ENCODE measurements around the gene TBC1D17. TPM values are rescaled to one million over a fixed set of nuclear protein-coding genes. Genes with fewer than 3 reads are reported as not detected.

Gene TBC1D17
- total and polyA plus RNA-seq, 2 of the 13 experiments (the other 11 are each of a cell fraction or from before 2014, with no cell fraction given) = 9.7 to 16.9 TPM

DNA sequence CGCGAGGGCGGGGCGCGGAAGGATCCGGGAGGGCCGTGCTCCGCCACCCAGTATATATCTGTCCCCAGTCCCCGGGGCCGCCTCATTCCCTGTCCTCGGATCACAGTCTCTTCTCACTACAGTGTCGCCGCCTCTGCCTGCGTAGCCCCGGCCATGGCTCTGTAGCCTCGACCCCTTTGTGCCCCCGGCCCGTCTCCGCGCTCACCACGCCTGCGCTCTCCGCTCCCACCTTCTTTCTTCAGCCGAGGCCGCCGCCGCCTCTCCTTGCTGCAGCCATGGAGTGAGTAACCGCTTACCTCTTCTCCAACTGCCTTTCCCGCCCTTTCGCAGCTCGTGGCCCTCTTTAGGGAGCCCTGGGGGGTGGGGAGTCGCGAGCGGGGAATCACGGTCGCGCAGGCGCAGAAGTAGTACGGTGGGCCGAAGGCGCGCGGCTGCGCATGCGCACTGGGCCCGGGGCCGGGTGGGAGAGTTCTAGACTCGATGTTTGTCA is 51.7 kb downstream of the TBC1D17 start, which contains the start of the genes ATF5 and NUP62 (continued):
- TF ChIP-seq, protein P1, sequence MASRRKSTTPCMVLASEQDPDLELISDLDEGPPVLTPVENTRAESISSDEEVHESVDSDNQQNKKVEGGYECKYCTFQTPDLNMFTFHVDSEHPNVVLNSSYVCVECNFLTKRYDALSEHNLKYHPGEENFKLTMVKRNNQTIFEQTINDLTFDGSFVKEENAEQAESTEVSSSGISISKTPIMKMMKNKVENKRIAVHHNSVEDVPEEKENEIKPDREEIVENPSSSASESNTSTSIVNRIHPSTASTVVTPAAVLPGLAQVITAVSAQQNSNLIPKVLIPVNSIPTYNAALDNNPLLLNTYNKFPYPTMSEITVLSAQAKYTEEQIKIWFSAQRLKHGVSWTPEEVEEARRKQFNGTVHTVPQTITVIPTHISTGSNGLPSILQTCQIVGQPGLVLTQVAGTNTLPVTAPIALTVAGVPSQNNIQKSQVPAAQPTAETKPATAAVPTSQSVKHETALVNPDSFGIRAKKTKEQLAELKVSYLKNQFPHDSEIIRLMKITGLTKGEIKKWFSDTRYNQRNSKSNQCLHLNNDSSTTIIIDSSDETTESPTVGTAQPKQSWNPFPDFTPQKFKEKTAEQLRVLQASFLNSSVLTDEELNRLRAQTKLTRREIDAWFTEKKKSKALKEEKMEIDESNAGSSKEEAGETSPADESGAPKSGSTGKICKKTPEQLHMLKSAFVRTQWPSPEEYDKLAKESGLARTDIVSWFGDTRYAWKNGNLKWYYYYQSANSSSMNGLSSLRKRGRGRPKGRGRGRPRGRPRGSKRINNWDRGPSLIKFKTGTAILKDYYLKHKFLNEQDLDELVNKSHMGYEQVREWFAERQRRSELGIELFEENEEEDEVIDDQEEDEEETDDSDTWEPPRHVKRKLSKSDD (CRISPR knock-in tag; IDR thresholded peaks at IDR 0.05; ENCODE audit: low read depth) = no peak
- TF ChIP-seq, protein P2, sequence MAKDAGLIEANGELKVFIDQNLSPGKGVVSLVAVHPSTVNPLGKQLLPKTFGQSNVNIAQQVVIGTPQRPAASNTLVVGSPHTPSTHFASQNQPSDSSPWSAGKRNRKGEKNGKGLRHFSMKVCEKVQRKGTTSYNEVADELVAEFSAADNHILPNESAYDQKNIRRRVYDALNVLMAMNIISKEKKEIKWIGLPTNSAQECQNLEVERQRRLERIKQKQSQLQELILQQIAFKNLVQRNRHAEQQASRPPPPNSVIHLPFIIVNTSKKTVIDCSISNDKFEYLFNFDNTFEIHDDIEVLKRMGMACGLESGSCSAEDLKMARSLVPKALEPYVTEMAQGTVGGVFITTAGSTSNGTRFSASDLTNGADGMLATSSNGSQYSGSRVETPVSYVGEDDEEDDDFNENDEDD (CRISPR knock-in tag; IDR thresholded peaks at IDR 0.05; ENCODE audit: borderline replicate concordance) = peak; percentile 98
- no peak for TF ChIP-seq BHLHE40 (IDR thresholded peaks at IDR 0.05; ENCODE audit: low read length)
- TF ChIP-seq NFE2L1 (CRISPR knock-in tag; IDR thresholded peaks at IDR 0.05; ENCODE audit: borderline replicate concordance) = 0 out of 2 replicates have a peak, but pooled peaks have one; percentile 42
- TF ChIP-seq ZNF460 (CRISPR knock-in tag; IDR thresholded peaks at IDR 0.05; ENCODE audit: borderline replicate concordance) = 0 out of 2 replicates have a peak, but pooled peaks have one; percentile 57
- TF ChIP-seq SP5 (CRISPR knock-in tag; IDR thresholded peaks at IDR 0.05; ENCODE audit: borderline replicate concordance, low read depth) = 0 out of 2 replicates have a peak, but pooled peaks have one; percentile 13
- TF ChIP-seq GTF3A (CRISPR knock-in tag; conservative IDR thresholded peaks at IDR 0.05) = 0 out of 2 replicates have a peak, but pooled peaks have one; percentile 44
- peak; percentile 79; the same call in 1 of the 2 replicates for TF ChIP-seq SNAI1 (CRISPR knock-in tag; IDR thresholded peaks at IDR 0.05; ENCODE audit: borderline replicate concordance)
- TF ChIP-seq ZBTB21 (CRISPR knock-in tag; IDR thresholded peaks at IDR 0.05) = 0 out of 2 replicates have a peak, but pooled peaks have one; percentile 3
- TF ChIP-seq ZNF501 (CRISPR knock-in tag; IDR thresholded peaks at IDR 0.05) = peak; percentile 95
- TF ChIP-seq CREM (IDR thresholded peaks at IDR 0.05) = no peak
- TF ChIP-seq CREM (CRISPR knock-in tag; IDR thresholded peaks at IDR 0.05) = no peak
- no peak for TF ChIP-seq ZKSCAN1 (IDR thresholded peaks at IDR 0.05; ENCODE audit: low read length)
- TF ChIP-seq, protein P3, sequence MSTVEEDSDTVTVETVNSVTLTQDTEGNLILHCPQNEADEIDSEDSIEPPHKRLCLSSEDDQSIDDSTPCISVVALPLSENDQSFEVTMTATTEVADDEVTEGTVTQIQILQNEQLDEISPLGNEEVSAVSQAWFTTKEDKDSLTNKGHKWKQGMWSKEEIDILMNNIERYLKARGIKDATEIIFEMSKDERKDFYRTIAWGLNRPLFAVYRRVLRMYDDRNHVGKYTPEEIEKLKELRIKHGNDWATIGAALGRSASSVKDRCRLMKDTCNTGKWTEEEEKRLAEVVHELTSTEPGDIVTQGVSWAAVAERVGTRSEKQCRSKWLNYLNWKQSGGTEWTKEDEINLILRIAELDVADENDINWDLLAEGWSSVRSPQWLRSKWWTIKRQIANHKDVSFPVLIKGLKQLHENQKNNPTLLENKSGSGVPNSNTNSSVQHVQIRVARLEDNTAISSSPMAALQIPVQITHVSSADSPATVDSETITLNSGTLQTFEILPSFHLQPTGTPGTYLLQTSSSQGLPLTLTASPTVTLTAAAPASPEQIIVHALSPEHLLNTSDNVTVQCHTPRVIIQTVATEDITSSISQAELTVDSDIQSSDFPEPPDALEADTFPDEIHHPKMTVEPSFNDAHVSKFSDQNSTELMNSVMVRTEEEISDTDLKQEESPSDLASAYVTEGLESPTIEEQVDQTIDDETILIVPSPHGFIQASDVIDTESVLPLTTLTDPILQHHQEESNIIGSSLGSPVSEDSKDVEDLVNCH (CRISPR knock-in tag; IDR thresholded peaks at IDR 0.05) = no peak
- no peak for TF ChIP-seq SUZ12 (IDR thresholded peaks at IDR 0.05; ENCODE audit: low read depth, low read length)
- TF ChIP-seq, protein P4, sequence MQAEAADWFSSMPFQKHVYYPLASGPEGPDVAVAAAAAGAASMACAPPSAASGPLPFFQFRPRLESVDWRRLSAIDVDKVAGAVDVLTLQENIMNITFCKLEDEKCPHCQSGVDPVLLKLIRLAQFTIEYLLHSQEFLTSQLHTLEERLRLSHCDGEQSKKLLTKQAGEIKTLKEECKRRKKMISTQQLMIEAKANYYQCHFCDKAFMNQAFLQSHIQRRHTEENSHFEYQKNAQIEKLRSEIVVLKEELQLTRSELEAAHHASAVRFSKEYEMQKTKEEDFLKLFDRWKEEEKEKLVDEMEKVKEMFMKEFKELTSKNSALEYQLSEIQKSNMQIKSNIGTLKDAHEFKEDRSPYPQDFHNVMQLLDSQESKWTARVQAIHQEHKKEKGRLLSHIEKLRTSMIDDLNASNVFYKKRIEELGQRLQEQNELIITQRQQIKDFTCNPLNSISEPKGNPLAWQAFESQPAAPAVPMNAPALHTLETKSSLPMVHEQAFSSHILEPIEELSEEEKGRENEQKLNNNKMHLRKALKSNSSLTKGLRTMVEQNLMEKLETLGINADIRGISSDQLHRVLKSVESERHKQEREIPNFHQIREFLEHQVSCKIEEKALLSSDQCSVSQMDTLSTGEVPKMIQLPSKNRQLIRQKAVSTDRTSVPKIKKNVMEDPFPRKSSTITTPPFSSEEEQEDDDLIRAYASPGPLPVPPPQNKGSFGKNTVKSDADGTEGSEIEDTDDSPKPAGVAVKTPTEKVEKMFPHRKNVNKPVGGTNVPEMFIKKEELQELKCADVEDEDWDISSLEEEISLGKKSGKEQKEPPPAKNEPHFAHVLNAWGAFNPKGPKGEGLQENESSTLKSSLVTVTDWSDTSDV (CRISPR knock-in tag; IDR thresholded peaks at IDR 0.05) = no peak
- TF ChIP-seq, protein P5, sequence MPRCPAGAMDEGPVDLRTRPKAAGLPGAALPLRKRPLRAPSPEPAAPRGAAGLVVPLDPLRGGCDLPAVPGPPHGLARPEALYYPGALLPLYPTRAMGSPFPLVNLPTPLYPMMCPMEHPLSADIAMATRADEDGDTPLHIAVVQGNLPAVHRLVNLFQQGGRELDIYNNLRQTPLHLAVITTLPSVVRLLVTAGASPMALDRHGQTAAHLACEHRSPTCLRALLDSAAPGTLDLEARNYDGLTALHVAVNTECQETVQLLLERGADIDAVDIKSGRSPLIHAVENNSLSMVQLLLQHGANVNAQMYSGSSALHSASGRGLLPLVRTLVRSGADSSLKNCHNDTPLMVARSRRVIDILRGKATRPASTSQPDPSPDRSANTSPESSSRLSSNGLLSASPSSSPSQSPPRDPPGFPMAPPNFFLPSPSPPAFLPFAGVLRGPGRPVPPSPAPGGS (CRISPR knock-in tag; IDR thresholded peaks at IDR 0.05) = peak; percentile 90; the same call in 1 of the 2 replicates
- TF ChIP-seq ZFX (CRISPR knock-in tag; IDR thresholded peaks at IDR 0.05; ENCODE audit: low read depth) = peak; percentile 89
- peak; percentile 80 for TF ChIP-seq SALL1 (CRISPR knock-in tag; IDR thresholded peaks at IDR 0.05)
- TF ChIP-seq, protein P6, sequence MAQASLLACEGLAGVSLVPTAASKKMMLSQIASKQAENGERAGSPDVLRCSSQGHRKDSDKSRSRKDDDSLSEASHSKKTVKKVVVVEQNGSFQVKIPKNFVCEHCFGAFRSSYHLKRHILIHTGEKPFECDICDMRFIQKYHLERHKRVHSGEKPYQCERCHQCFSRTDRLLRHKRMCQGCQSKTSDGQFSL (CRISPR knock-in tag; IDR thresholded peaks at IDR 0.05) = peak; percentile 77; the same call in 1 of the 2 replicates
